GM21367 (cell line): ENCODE measurements around the gene NOXA1.

Experiments used
- ATAC-seq: cut with Tn5 transposase; IDR thresholded peaks from one replicate; pipeline ENCODE4 v1.9.1; 2021; ENCODE audit not compliant: unreplicated experiment

NOXA1 gene

GRCh38 chr9:137482094-137482781, 59.0 kb downstream of the NOXA1 start:
- ATAC-seq: no peak
